GF-D8 (cell line): Measurements from ENCODE around the gene CBFA2T2.
A peak's percentile ranks its signal among the peaks of the same experiment; 100 is the strongest.

Experiments used
- DNase-seq: peaks from one replicate; lab custom pipeline; 2025; lab: John Stamatoyannopoulos, UW

The CBFA2T2 gene

DNA sequence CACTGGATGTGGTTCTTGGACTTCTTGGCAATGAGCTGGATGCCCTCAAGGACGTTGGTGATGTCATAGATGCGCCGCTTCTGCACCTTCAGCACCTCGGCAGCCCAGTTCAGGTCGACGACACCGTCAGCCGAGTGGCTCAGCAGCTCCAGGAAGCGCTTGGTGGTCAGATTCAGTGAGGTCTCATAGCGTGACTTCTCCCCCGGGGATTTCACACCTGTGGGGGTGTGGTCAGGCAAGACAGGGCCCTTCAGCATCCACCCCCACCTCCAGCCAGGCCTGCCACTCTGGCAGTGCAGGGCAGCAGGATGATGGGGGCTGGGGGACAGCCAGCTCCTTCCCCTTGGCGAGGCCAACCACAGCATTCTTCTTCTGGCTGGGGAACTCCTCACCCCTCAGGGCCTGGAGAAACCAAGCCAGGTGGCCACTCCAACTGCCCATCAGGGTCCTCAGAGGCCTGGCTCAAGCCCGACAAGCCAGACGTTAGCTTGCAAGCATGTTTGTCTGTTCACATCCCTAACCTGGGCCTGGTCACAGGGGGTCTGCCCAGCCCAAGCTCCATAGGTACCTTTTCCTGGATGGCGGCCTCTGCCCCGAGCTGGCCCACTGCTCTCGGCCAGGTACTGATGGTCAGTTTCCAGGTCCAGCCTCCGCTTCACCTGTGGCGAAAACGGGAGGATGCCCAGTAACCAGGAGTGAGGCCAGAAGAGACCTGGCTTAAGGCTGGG lies 190.0 kb downstream of the CBFA2T2 start:
- no peak for DNase-seq

GRCh38 chr20:33680686-33681085 lies 190.8 kb downstream of the CBFA2T2 start:
- no peak for DNase-seq

- DNase-seq = no peak
These were observed 191.4 kb downstream of the CBFA2T2 start for GRCh38 chr20:33681288-33681687.

- no peak for DNase-seq
These were observed 191.9 kb downstream of the CBFA2T2 start for GRCh38 chr20:33681728-33682353.

DNA sequence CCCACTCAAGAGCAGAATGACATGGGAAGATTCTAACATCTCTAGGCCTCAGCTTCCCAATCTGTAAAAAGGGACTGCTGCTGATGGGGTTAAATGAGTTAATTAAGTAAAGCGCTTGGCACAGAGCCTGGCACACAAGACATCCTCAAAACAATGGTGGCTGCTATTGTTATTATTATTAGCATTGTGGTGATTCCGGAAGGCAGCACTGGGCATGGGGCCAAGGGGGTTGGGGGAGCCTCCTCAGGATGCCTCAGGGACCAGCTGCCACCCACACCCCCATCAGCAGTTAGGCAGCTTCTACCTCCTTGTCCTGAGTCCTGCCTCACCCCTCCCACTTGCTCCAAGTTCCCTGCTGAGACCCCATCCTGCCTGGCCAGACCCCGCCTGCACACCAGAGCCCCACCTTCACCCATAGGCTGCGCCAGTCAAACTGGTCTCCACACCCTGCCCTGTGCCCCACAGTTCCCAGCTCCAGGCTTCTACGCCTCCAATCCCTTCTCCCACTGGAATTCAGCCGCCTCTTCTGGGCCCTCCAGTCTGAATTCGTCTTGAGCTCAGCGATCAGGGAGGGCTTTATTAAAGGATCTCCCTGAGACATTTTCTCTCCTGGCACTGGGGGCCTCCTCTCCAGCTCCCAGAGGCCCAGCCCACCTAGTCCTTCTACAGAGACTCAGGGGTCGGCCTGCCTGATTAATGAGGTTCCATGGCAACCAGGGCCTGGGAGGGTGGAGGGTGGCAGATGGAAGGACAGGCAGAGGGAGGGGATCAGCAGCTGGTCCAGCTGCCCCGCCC lies 194.8 kb downstream of the CBFA2T2 start:
- DNase-seq = no peak

- peak; percentile 11 for DNase-seq
These were observed 195.6 kb downstream of the CBFA2T2 start for GRCh38 chr20:33685328-33686099.

GRCh38 chr20:33686100-33686983 lies 196.4 kb downstream of the CBFA2T2 start, which contains the start of gene E2F1:
Gene E2F1, minus strand, starts transcription at chr20:33686385. Its CDS starts 121 bp downstream, at chr20:33686264.
- peak; percentile 74 for DNase-seq

- no peak for DNase-seq
These were observed 197.1 kb downstream of the CBFA2T2 start for GRCh38 chr20:33686984-33687366.

- DNase-seq = peak; percentile 45
These were observed 197.5 kb downstream of the CBFA2T2 start for GRCh38 chr20:33687370-33687915.

GRCh38 chr20:33687993-33688937 lies 198.4 kb downstream of the CBFA2T2 start:
- DNase-seq = no peak

GRCh38 chr20:33688938-33689424 lies 199.1 kb downstream of the CBFA2T2 start:
- DNase-seq = no peak

DNA sequence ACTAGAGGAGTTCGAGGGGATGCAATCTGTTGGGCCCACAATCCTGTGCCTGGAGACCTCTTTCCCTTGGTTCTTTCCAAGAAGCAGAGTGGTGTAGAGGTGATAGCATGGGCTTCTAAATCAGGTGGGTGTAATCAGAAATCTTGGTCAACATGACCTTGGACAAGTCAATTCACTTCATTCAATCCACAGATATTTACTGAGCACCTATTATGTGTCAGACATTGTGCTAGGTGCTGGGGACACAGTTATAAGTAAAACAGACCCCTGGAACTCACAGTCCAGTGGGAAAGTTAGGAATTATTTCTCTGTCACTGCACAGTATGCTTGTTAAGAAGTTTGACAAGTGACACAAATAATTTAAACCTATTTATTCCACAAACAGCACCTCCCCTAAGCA lies 199.6 kb downstream of the CBFA2T2 start:
- DNase-seq = no peak

DNA sequence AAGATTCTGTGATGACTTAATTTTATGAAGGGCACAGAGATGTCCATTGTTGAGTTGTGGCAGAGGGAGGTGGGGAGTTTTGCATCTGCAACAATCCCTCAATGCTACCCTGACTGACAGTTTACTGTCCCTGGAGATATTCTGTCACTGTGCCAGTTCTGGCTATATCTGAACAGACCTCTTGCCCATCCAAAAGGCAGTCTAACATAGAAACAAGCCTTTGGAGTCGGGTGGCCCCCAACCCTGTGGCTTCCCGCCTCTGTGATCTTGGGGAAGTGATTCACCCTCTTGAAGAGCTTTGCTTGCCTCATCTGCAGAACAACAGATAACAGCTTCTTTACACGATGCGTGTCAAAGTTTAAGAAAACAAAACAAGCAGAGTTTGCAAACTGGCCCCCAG lies 200.1 kb downstream of the CBFA2T2 start:
- peak; percentile 10 for DNase-seq

DNA sequence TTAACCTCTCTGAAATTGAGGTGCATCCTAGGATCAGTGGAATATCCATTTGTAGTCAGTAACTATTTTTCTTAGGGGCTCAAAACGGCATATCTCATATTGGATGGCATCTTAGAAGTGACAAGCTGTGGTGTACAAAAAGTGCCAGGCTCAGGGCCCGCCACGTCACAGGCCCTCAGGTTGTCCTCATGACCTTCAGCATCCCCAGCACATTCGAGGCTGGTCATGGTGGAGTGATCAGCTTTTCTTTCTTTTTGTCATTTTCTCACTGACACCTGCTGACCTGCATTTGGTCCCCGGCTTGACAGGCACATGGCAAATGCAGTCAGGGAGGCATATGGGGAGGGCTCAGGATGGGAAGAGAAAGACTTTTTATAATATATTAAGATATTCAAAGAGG lies 203.4 kb downstream of the CBFA2T2 start:
- DNase-seq = no peak

GRCh38 chr20:33693741-33694638 lies 204.1 kb downstream of the CBFA2T2 start:
- no peak for DNase-seq

GRCh38 chr20:33694639-33695012 lies 204.7 kb downstream of the CBFA2T2 start:
- DNase-seq = no peak

GRCh38 chr20:33696448-33696847 lies 206.6 kb downstream of the CBFA2T2 start:
- DNase-seq = no peak

DNA sequence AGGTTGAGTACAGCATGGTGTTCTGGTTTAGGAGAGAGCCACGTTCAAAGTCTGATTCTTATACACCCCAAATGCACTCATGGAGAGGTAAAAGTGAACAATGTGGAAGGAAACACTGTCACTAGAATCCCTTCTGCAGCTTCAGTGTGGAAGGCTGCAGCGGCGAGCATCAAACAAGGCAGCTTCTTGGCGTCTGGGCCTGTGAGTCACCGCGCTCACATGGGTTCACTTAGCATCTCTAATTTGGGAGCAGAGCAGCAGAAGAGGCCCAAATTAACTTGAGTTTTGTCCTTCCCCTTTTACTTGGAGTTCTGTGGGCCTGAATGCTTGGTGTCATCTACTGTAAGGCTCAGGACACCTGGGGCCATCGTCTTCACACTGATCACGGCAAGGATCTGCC lies 207.2 kb downstream of the CBFA2T2 start:
- DNase-seq = no peak
